ENCODE measurements around the gene HNRNPK. TPM values are rescaled to one million over a fixed set of nuclear protein-coding genes. Genes with fewer than 3 reads are reported as not detected.

The HNRNPK gene
- total and polyA plus RNA-seq, 2 of the 13 experiments (the other 11 are each of a cell fraction or from before 2014, with no cell fraction given), result 321 to 712 TPM

- TF ChIP-seq KMT2B (CRISPR knock-in tag; IDR thresholded peaks at IDR 0.05), result no peak
- no peak for TF ChIP-seq MBD4 (IDR thresholded peaks at IDR 0.05; ENCODE audit: borderline replicate concordance, low read length)
- TF ChIP-seq NFYC (CRISPR knock-in tag; IDR thresholded peaks at IDR 0.05), result no peak
- TF ChIP-seq ZBTB39 (CRISPR knock-in tag; IDR thresholded peaks at IDR 0.05), result no peak
- no peak for TF ChIP-seq ZNF562 (CRISPR knock-in tag; IDR thresholded peaks at IDR 0.05; ENCODE audit: borderline replicate concordance)
- no peak for TF ChIP-seq ZBTB26 (CRISPR knock-in tag; IDR thresholded peaks at IDR 0.05; ENCODE audit: borderline replicate concordance)
- no peak for TF ChIP-seq BRD4 (CRISPR knock-in tag; IDR thresholded peaks at IDR 0.05)
- no peak for TF ChIP-seq PREB (CRISPR knock-in tag; IDR thresholded peaks at IDR 0.05)
- TF ChIP-seq POLR2AphosphoS5 (IDR thresholded peaks at IDR 0.05; ENCODE audit: low read depth, low read length), result 0 out of 2 replicates have a peak, but pooled peaks have one; percentile 11
- TF ChIP-seq CENPX (CRISPR knock-in tag; IDR thresholded peaks at IDR 0.05), result no peak
- TF ChIP-seq TBX3 (IDR thresholded peaks at IDR 0.05; ENCODE audit: borderline replicate concordance), result no peak
- no peak for TF ChIP-seq ZNF296 (CRISPR knock-in tag; conservative IDR thresholded peaks at IDR 0.05)
- no peak for TF ChIP-seq SMARCE1 (IDR thresholded peaks at IDR 0.05; ENCODE audit: borderline replicate concordance)
- TF ChIP-seq POLR2A (IDR thresholded peaks at IDR 0.05; ENCODE audit: insufficient read depth in 1 of 2, low read depth in 2 of 2, low read length in 2 of 2), result peak in 1 of 2 experiments; percentile 43; a peak in 1 of 4 replicates
- TF ChIP-seq CBX5 (CRISPR knock-in tag; IDR thresholded peaks at IDR 0.05; ENCODE audit: borderline replicate concordance), result no peak
- TF ChIP-seq TBP (CRISPR knock-in tag; IDR thresholded peaks at IDR 0.05), result no peak
- peak; percentile 25 for TF ChIP-seq AGO2 (optimal IDR thresholded peaks at IDR 0.05; ENCODE audit: low read depth, low read length)
Measured at GRCh38 chr9:83975300-83975699, 4.7 kb downstream of the HNRNPK start (continued).

Data from HepG2 (cell line).